A204.1 (cell line): ENCODE results near the gene PTPRD.

Source experiments
- FAIRE-seq: peaks from 2 replicates; lab custom pipeline; 2012; peaks lifted over from hg19 to GRCh38; lab: Jason Lieb, UNC

Gene PTPRD

GRCh38 chr9:8491563-8491962 is 2121.2 kb downstream of the PTPRD start:
- FAIRE-seq = no peak

- no peak for FAIRE-seq
Measured at GRCh38 chr9:8489835-8490234, 2123.0 kb downstream of the PTPRD start.

GRCh38 chr9:8486095-8486494 is 2126.7 kb downstream of the PTPRD start:
- no peak for FAIRE-seq

- FAIRE-seq = no peak
Measured at GRCh38 chr9:8484597-8485191, 2128.1 kb downstream of the PTPRD start.

- FAIRE-seq = no peak
Measured at GRCh38 chr9:8477450-8477849, 2135.4 kb downstream of the PTPRD start.

- no peak for FAIRE-seq
Measured at GRCh38 chr9:8474937-8475336, 2137.9 kb downstream of the PTPRD start.

- no peak for FAIRE-seq
Measured at GRCh38 chr9:8473244-8474020, 2139.4 kb downstream of the PTPRD start.

GRCh38 chr9:8468045-8468637 is 2144.7 kb downstream of the PTPRD start:
- FAIRE-seq = no peak

- no peak for FAIRE-seq
Measured at GRCh38 chr9:8457816-8458215, 2155.0 kb downstream of the PTPRD start.

GRCh38 chr9:8457055-8457454 is 2155.7 kb downstream of the PTPRD start:
- FAIRE-seq = no peak

GRCh38 chr9:8456344-8456743 is 2156.5 kb downstream of the PTPRD start:
- no peak for FAIRE-seq

- FAIRE-seq = no peak
Measured at GRCh38 chr9:8450810-8451545, 2161.8 kb downstream of the PTPRD start.

- FAIRE-seq = no peak
Measured at GRCh38 chr9:8448226-8448625, 2164.6 kb downstream of the PTPRD start.

GRCh38 chr9:8447601-8448000 is 2165.2 kb downstream of the PTPRD start:
- FAIRE-seq = no peak

GRCh38 chr9:8437876-8438275 is 2174.9 kb downstream of the PTPRD start:
- no peak for FAIRE-seq

GRCh38 chr9:8437259-8437658 is 2175.5 kb downstream of the PTPRD start:
- no peak for FAIRE-seq

GRCh38 chr9:8436786-8437185 is 2176.0 kb downstream of the PTPRD start:
- no peak for FAIRE-seq

- FAIRE-seq = no peak
Measured at GRCh38 chr9:8434621-8435020, 2178.2 kb downstream of the PTPRD start.

- no peak for FAIRE-seq
Measured at GRCh38 chr9:8432224-8432623, 2180.6 kb downstream of the PTPRD start.

- no peak for FAIRE-seq
Measured at GRCh38 chr9:8431505-8431904, 2181.3 kb downstream of the PTPRD start.

GRCh38 chr9:8430945-8431344 is 2181.9 kb downstream of the PTPRD start:
- FAIRE-seq = no peak

- FAIRE-seq = no peak
Measured at GRCh38 chr9:8429768-8430167, 2183.0 kb downstream of the PTPRD start.

- FAIRE-seq = no peak
Measured at GRCh38 chr9:8429157-8429556, 2183.6 kb downstream of the PTPRD start.
